ENCODE results near the gene CCDC50.

CCDC50 gene

GRCh38 chr3:191431160-191431822 is 102.1 kb downstream of the CCDC50 start:
- no peak for DNase-seq

- no peak for DNase-seq
Measured at GRCh38 chr3:191432162-191432561, 103.0 kb downstream of the CCDC50 start.

DNA sequence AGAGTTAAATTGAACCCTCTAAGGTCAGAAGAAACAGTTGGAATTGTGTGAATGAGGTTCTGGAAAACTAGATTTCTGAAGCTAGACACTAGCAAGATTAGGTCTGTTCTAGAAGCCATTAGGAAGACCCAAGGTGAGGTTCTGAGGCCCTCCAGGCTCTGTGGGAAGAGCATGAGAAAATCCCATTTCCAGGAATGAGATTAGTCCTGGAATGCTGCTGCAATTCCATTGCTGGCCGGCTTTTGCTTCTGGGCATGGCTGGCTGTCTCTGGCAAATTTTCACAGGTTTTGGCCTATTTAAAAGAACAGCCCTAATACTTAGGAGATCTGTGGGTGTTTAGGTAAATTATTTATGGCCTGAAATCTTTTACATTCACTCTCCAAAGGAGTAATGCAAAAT is 104.8 kb downstream of the CCDC50 start:
- DNase-seq, result no peak

DNA sequence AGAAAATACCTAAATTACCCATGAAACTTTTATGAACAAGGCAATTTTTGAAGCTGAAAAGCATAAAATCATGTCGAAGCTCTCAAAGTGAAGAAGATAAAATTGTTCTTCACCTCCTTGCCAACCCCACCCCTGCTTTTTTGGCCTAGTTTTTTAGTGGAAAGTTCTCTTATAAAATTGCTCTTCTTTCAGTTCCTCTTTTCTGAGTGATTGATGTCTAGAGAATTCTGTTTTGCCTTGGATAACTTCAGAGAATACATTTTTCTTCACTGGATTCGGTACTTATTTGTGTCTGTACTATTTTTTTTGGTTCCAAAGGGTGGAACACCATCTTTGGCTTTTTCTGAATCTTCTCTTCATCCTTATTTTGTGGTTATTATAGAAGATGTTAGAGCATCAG is 106.8 kb downstream of the CCDC50 start:
- no peak for DNase-seq

- DNase-seq, result no peak
Measured at GRCh38 chr3:191438150-191438814, 109.1 kb downstream of the CCDC50 start.

GRCh38 chr3:191440532-191440931 is 111.3 kb downstream of the CCDC50 start:
- no peak for DNase-seq

DNA sequence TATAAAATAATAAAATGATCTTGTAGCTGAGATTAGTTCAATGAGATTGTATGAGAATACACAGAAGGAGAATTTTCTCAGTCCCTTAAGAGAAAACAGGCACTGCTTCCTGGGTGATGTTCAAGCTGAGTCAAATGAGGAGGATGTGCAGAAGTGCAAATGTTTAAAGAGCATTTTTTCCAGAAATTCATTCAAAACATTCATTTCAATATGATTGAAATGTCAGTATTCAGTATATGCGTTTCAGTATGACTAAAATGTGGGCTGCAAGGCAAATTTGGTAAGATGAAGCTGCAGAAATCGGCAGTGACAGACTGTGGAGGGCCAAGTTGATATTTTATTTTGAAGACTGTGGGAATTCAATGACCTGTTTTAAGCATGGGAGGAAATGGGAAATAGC is 112.5 kb downstream of the CCDC50 start:
- DNase-seq, result no peak

- no peak for DNase-seq
Measured at GRCh38 chr3:191444569-191444968, 115.4 kb downstream of the CCDC50 start.
